GM12801 (cell line): ENCODE measurements around the gene ABCD1.

Experiments
- CTCF ChIP-seq: IDR thresholded peaks from one replicate; pipeline ENCODE4 v1.5.1; 2011; ENCODE audit warnings: control low read depth; ENCODE audit not compliant: insufficient read length; ENCODE audit errors: extremely low read depth

Gene ABCD1

DNA sequence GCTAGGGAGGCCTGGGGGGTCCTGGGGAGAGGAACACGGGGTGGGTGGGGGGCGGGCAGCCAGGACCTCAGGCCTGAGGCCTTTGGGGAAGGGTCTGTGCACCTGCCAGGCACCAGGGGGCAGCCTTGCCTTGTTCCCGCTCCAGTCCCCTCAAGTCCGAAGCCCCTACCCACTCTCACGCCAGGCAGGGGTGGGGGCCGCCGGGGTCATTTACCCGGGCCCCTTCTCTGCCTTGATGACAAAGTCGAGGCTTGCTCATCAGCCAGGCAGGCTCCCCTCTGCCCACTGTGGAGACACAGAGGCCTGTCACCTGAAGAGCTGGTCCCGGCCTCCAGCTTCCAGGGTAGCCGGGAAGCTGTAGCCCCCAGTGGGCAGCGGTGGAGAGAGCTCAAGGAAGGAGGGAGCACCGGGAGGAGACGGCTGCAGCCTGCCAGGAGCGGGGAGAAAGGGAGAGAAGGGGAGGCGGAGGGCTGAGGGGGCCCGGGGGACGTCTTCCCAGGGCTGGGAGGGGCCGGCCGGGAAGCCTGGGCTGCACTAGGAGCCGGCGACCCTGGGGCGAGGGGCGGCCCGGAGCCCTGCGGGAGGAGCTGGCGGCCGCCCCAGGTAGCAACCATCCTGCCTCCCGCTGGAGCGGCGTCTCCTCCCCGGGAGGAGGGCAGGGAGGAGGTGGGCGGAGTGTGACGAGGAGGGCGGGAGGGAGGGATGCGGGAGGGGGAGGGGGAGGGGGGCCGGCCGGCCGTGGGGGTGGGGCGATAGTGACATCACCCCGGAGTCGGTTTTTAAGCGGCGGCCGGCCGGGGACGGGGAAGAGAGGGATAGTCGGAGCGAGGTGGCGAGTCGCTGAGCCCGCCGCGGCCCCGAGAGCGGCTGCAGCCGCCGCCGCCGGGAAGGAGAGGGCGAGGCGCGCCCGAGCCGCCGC lies 37.3 kb upstream of the ABCD1 start, which contains the start of gene SLC6A8:
SLC6A8 (plus strand) TSS at position 806 of the 919 bp plus-strand sequence. CDS start 649 bp downstream, outside the sequence.
- TF ChIP-seq CTCF = no peak

- no peak for TF ChIP-seq CTCF
Observed at GRCh38 chrX:153688071-153688470, 36.6 kb upstream of the ABCD1 start.

DNA sequence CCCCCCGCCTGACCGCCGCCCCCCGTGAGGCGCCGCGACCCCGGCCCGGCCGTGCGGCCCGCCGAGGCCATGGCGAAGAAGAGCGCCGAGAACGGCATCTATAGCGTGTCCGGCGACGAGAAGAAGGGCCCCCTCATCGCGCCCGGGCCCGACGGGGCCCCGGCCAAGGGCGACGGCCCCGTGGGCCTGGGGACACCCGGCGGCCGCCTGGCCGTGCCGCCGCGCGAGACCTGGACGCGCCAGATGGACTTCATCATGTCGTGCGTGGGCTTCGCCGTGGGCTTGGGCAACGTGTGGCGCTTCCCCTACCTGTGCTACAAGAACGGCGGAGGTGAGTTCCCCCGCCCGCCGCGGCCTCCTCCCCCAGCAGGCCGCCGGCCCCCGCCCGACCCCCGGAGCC lies 36.1 kb upstream of the ABCD1 start:
- no peak for TF ChIP-seq CTCF

- no peak for TF ChIP-seq CTCF
Observed at GRCh38 chrX:153688911-153689590, 35.6 kb upstream of the ABCD1 start.

- no peak for TF ChIP-seq CTCF
Observed at GRCh38 chrX:153689654-153690465, 34.8 kb upstream of the ABCD1 start.

GRCh38 chrX:153690466-153690865 lies 34.2 kb upstream of the ABCD1 start:
- no peak for TF ChIP-seq CTCF

GRCh38 chrX:153692003-153692402 lies 32.7 kb upstream of the ABCD1 start:
- TF ChIP-seq CTCF = no peak
